ENCODE results near the gene PSMB2.
"Not testable (repeated sequence)": the region's sequence is repeated elsewhere in the genome, so short reads cannot be mapped to it uniquely, and the experiment has no call there.

The PSMB2 gene

DNA sequence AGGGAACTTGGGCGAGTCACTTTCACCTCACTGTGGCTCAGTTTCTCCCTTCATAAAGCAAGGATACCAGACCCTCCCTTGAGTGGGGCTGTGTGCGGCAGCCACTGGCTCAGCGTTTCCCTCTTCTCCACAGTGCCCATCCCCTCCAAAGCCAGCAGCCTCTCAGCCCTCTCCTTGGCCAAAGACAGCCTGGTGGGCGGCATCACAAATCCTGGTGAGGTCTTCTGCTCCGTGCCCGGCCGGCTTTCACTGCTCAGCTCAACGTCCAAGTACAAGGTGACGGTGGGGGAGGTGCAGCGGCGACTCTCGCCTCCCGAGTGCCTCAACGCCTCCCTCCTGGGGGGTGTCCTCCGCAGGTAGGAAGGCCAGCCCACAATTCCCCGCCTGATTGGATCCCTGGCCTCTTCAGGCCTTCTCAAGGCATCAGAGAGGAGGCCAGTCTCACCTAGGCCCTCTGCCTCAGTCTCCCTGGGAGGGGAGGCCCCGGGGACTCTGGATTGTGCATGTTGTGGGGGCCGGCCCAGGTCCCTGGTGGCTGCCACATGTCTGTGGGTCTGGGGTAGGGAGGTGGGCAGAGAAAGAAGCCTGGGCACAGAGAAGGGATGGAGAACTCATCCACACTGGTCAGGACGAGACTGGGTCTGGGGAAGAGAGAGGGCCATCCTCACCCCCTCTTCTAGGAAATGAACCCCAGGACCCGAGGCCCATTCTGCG lies 53.0 kb downstream of the PSMB2 start:
- no peak for DNase-seq (ENCODE audit: extremely low read depth, low read depth)
- TF ChIP-seq, protein P1, sequence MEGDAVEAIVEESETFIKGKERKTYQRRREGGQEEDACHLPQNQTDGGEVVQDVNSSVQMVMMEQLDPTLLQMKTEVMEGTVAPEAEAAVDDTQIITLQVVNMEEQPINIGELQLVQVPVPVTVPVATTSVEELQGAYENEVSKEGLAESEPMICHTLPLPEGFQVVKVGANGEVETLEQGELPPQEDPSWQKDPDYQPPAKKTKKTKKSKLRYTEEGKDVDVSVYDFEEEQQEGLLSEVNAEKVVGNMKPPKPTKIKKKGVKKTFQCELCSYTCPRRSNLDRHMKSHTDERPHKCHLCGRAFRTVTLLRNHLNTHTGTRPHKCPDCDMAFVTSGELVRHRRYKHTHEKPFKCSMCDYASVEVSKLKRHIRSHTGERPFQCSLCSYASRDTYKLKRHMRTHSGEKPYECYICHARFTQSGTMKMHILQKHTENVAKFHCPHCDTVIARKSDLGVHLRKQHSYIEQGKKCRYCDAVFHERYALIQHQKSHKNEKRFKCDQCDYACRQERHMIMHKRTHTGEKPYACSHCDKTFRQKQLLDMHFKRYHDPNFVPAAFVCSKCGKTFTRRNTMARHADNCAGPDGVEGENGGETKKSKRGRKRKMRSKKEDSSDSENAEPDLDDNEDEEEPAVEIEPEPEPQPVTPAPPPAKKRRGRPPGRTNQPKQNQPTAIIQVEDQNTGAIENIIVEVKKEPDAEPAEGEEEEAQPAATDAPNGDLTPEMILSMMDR (IDR thresholded peaks at IDR 0.05; ENCODE audit: low read depth, low read length) = no peak

DNA sequence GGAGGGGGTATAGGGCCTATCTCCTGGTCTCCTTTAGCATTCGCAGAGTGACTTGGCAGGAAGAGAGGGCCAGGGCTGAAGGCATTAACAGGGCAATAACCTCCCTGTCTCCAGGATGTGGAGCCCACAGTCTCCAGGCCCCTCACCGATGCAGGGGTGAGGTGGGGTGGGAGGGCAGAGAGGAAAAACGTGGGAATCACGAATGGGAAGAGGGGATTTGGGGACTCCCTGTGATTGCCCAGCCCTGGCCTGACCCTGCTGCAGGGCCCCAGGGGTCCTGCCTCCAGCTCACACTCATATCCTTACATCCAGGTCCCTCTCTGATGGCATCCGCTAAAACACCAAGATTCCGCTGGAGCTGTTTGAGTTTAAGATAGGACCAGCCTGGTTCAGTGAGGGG lies 53.6 kb downstream of the PSMB2 start:
- DNase-seq (ENCODE audit: extremely low read depth, low read depth) = no peak
- TF ChIP-seq, protein P1 (IDR thresholded peaks at IDR 0.05; ENCODE audit: low read depth, low read length) = no peak

DNA sequence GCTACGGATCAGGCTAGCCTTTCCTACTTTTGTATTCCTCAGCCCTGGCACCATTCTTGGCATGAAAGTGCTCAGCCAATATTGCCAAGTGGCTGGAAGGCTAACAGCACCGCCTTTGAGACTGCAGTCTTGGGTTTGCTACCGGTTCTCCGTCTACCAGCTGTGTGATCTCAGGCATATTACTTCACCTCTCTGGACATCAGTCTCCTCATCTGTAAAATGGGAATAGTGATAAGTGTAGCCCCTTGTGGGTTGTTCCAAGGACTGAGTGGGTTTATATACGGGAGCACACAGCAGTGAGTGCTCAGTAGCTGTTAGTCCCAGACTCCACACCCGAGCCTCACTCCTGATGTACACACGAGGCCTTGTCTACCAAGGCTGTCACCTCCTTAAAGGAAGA lies 54.5 kb downstream of the PSMB2 start:
- TF ChIP-seq, protein P1 (IDR thresholded peaks at IDR 0.05; ENCODE audit: low read depth, low read length) = no peak
- DNase-seq (ENCODE audit: extremely low read depth, low read depth) = no peak

DNA sequence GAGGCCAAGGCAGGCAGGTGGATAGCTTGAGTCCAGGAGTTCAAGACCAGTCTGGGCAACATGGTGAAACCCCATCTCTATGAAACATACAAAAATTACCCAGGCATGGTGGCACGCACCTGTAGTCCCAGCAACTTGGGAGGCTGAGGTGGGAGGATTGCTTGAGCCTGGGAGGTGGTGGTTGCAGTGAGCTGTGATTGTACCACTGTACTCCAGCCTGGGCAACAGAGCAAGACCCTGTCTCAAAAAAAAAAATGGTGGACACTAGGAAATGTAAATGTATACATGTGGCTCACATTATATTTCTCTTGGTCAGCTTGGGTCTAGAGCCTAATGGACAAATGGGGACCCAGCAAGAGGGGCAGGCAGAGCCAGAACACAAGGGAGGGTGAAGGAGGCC lies 55.5 kb downstream of the PSMB2 start:
- not testable (repeated sequence) for DNase-seq (ENCODE audit: extremely low read depth, low read depth)

DNA sequence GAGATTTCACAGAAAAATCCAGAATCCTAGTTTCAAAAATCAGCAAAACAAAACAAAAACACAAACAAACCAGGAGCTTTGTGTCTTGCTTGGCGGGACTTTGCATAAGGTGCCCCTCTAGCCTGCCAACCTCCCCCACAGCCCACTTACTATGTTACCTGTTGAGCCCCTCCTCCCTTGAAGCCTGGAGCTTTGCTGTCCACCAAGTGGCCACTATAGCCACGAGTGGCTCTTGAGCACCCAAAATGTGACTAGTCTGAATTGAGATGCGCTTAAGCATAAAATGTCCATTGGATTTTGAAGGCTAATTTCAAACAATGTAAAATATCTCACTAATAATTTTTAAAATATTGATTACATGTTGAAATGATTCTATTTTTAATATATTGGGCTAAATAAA lies 56.0 kb downstream of the PSMB2 start:
- TF ChIP-seq, protein P1 (IDR thresholded peaks at IDR 0.05; ENCODE audit: low read depth, low read length) = no peak
- no peak for DNase-seq (ENCODE audit: extremely low read depth, low read depth)

DNA sequence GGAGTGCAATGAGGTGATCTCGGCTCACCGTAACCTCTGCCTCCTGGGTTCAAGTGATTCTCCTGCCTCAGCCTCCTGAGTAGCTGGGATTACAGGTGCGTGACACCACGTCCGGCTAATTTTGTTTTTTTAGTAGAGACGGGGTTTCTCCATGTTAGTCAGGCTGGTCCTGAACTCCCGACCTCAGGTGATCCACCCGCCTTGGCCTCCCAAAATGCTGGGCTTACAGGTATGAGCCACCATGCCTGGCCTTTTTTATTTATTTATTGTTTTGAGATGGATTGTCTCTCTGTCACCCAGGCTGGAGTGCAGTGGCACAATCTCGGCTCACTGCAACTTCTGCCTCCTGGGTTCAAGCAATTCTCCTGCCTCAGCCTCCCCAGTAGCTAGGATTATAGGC lies 59.7 kb downstream of the PSMB2 start:
- DNase-seq (ENCODE audit: extremely low read depth, low read depth) = not testable (repeated sequence)

DNA sequence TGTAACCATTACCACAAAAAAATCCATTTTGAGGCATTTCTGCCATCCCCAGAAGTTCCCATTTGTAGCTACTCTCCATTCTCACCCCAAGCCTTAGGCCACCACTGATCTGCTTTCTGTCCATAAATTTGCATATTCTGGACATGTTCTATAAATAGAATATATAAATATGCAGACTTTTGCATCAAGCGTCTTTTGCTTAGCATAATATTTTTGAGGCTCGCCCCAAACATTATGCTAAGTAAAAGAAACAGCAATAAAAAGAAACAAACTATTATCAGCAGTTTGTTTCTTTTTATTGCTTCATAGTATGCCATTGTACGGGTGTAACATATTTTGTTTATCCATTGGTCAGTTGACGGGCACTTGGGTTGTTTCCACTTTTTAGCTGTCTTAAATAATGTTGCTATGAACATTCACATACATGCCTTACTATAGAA lies 60.4 kb downstream of the PSMB2 start:
- no peak for DNase-seq (ENCODE audit: extremely low read depth, low read depth)
- TF ChIP-seq, protein P1 (IDR thresholded peaks at IDR 0.05; ENCODE audit: low read depth, low read length) = no peak

DNA sequence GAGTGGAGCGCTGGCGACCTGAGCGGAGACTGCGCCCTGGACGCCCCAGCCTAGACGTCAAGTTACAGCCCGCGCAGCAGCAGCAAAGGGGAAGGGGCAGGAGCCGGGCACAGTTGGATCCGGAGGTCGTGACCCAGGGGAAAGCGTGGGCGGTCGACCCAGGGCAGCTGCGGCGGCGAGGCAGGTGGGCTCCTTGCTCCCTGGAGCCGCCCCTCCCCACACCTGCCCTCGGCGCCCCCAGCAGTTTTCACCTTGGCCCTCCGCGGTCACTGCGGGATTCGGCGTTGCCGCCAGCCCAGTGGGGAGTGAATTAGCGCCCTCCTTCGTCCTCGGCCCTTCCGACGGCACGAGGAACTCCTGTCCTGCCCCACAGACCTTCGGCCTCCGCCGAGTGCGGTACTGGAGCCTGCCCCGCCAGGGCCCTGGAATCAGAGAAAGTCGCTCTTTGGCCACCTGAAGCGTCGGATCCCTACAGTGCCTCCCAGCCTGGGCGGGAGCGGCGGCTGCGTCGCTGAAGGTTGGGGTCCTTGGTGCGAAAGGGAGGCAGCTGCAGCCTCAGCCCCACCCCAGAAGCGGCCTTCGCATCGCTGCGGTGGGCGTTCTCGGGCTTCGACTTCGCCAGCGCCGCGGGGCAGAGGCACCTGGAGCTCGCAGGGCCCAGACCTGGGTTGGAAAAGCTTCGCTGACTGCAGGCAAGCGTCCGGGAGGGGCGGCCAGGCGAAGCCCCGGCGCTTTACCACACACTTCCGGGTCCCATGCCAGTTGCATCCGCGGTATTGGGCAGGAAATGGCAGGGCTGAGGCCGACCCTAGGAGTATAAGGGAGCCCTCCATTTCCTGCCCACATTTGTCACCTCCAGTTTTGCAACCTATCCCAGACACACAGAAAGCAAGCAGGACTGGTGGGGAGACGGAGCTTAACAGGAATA lies 64.0 kb downstream of the PSMB2 start:
- DNase-seq (ENCODE audit: extremely low read depth, low read depth) = no peak
- TF ChIP-seq, protein P1 (IDR thresholded peaks at IDR 0.05; ENCODE audit: low read depth, low read length) = no peak

DNA sequence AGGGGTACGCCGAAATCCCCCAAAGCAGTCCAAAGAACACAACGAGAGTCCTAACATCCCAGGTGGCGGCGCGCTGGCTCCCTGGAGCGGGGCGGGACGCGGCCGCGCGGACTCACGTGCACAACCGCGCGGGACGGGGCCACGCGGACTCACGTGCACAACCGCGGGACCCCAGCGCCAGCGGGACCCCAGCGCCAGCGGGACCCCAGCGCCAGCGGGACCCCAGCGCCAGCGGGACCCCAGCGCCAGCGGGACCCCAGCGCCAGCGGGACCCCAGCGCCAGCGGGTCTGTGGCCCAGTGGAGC lies 64.6 kb downstream of the PSMB2 start:
- DNase-seq (ENCODE audit: extremely low read depth, low read depth) = not testable (repeated sequence)

Data from AG09319 (cell line).